Panc1 (cell line): Measurements from ENCODE around the gene MEAK7. TPM values are rescaled to one million over a fixed set of nuclear protein-coding genes. Genes with fewer than 3 reads are reported as not detected.

Experiments used
- ATAC-seq: fragments of 200-7000 bp; cut with Tn5 transposase; 2 replicates; pipeline ENCODE4 v1.9.1; 2020; ENCODE audit warnings: mild to moderate bottlenecking, moderate library complexity
- BruUV-seq: library from RNA; stranded (reverse); fragments of 400-500 nt; replicated peaks from 2 replicates; lab custom pipeline; 2021; lab: Mats Ljungman, UMichigan
- CTCF ChIA-PET: fragments of 300-600 bp; sonication (Branson Sonifier 250); formaldehyde crosslinking; loops from one replicate; lab custom pipeline; 2022; ENCODE audit warnings: antibody characterized with exemption; lab: Charles Lee
- POLR2A ChIA-PET: fragments of 300-600 bp; sonication (Branson Sonifier 250); formaldehyde crosslinking; loops from one replicate; lab custom pipeline; 2022; ENCODE audit warnings: antibody characterized with exemption; lab: Charles Lee
- DNase-seq: peaks from one replicate; pipeline ENCODE4 v3.0.0-alpha.2; 2010; ENCODE audit warnings: low read depth, low spot score
- H3K27ac ChIP-seq: 2 replicates; pipeline ENCODE4 v1.5.1; 2011; ENCODE audit warnings: mild to moderate bottlenecking, low read length, inconsistent platforms
- H3K27me3 ChIP-seq: fragments of 200-500 bp; sonication (Bioruptor generic); 2 replicates; pipeline ENCODE4 v1.6.0; 2014; ENCODE audit warnings: low read length, inconsistent platforms; ENCODE audit not compliant: control insufficient read depth, insufficient read depth
- H3K36me3 ChIP-seq: fragments of 200-500 bp; sonication (Bioruptor generic); 2 replicates; pipeline ENCODE4 v1.5.1; 2014; ENCODE audit warnings: inconsistent platforms, mild to moderate bottlenecking, low read length, moderate library complexity; ENCODE audit not compliant: control insufficient read depth, insufficient read depth
- H3K4me1 ChIP-seq: 2 replicates; pipeline ENCODE4 v1.5.1; 2011; ENCODE audit warnings: inconsistent platforms, mild to moderate bottlenecking, low read length, moderate library complexity; ENCODE audit not compliant: control insufficient read depth, insufficient read depth
- H3K4me3 ChIP-seq, 2 experiments: 2 replicates each; pipeline ENCODE4 v1.5.1; 2011 to 2012; ENCODE audit warnings: low read depth in 2 of 2, low read length in 2 of 2, mild to moderate bottlenecking in 2 of 2, inconsistent platforms in 1 of 2, moderate library complexity in 1 of 2
- H3K9me3 ChIP-seq: fragments of 200-500 bp; sonication (Bioruptor generic); 2 replicates; pipeline ENCODE4 v1.5.1; 2014; ENCODE audit warnings: low read depth, mild to moderate bottlenecking, inconsistent platforms, low read length, moderate library complexity; ENCODE audit not compliant: control insufficient read depth, insufficient read depth
- POLR2AphosphoS5 ChIP-seq: IDR thresholded peaks from 2 replicates; pipeline ENCODE4 v1.6.1; 2012; ENCODE audit warnings: mild to moderate bottlenecking, low read depth, low read length, moderate library complexity
- SIN3A ChIP-seq: IDR thresholded peaks from 2 replicates; pipeline ENCODE4 v1.6.1; 2012; ENCODE audit warnings: low read depth, mild to moderate bottlenecking, low read length, moderate library complexity, borderline replicate concordance; ENCODE audit not compliant: insufficient read depth
- TCF7L2 ChIP-seq: IDR thresholded peaks from 2 replicates; pipeline ENCODE4 v1.6.1; 2011; ENCODE audit warnings: mild to moderate bottlenecking, low read depth, low read length, inconsistent platforms
- in situ Hi-C: cut with HindIII; loops from 2 replicates; pipeline ENCODE4 v1.10.0; 2016; ENCODE audit warnings: low sequenced_read_pairs, low pct_unique_long_range_greater_than_20kb
- intact Hi-C: fragments of 100-400 bp; cut with micrococcal nuclease; formaldehyde crosslinking; loops from one replicate; pipeline ENCODE4 v1.10.0; 2022; ENCODE audit not compliant: unreplicated experiment
- total RNA-seq: library from RNA; stranded (reverse); gene quantifications from one replicate; pipeline ENCODE4 v1.2.1, GENCODE V29; 2021; ENCODE audit not compliant: unreplicated experiment
- TF ChIP-seq, protein P1 (sequence below), 2 experiments: IDR thresholded peaks; 2 replicates each; pipeline ENCODE4 v1.6.1; 2011 to 2012; ENCODE audit warnings: low read depth in 2 of 2, control low read depth in 1 of 2, low read length in 1 of 2, mild to moderate bottlenecking in 1 of 2, moderate library complexity in 1 of 2; ENCODE audit not compliant: insufficient read depth in 1 of 2
- TF ChIP-seq, protein P2 (sequence below): fragments of 450-650 bp; IDR thresholded peaks from 2 replicates; pipeline ENCODE4 v1.5.1; 2017; ENCODE audit warnings: mild to moderate bottlenecking

MEAK7 gene
- total RNA-seq, 1 experiment from 2014 or later: 17.2 TPM

DNA sequence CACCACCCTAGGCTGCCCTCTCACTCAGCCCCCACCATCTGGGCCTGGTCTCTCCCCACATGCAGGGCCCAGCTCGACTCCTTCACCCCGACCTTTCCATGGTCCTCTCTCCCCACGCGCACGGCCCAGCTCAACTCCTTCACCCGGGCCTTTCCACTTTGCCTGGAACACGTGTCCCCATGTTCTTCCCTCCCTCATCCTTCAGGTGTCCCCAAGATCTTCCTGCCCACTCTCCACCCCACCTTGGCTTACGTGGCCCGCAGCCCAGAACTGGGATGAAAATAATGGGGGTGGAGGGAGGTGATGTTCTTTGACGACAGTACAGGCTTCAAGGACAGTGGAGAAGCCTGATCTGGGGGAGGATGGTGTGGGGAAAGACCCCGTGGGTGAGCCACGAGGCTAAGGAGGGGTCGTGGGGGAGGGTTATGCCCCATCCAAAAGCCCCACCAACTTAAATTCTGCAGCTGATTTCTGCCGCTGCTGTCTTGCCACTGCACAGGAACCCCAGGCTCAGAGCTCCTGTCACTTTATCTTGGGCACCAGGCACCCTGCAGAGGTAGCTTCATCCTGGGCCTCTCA, 9.9 kb upstream of the MEAK7 start:
- CTCF ChIA-PET: no interaction called here
- ATAC-seq (no peak), DNase-seq (no peak)
- POLR2A ChIA-PET: no interaction called here
- no peak for TF ChIP-seq SIN3A
- TF ChIP-seq, protein P1, sequence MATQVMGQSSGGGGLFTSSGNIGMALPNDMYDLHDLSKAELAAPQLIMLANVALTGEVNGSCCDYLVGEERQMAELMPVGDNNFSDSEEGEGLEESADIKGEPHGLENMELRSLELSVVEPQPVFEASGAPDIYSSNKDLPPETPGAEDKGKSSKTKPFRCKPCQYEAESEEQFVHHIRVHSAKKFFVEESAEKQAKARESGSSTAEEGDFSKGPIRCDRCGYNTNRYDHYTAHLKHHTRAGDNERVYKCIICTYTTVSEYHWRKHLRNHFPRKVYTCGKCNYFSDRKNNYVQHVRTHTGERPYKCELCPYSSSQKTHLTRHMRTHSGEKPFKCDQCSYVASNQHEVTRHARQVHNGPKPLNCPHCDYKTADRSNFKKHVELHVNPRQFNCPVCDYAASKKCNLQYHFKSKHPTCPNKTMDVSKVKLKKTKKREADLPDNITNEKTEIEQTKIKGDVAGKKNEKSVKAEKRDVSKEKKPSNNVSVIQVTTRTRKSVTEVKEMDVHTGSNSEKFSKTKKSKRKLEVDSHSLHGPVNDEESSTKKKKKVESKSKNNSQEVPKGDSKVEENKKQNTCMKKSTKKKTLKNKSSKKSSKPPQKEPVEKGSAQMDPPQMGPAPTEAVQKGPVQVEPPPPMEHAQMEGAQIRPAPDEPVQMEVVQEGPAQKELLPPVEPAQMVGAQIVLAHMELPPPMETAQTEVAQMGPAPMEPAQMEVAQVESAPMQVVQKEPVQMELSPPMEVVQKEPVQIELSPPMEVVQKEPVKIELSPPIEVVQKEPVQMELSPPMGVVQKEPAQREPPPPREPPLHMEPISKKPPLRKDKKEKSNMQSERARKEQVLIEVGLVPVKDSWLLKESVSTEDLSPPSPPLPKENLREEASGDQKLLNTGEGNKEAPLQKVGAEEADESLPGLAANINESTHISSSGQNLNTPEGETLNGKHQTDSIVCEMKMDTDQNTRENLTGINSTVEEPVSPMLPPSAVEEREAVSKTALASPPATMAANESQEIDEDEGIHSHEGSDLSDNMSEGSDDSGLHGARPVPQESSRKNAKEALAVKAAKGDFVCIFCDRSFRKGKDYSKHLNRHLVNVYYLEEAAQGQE (IDR thresholded peaks at IDR 0.05; ENCODE audit: insufficient read depth in 1 of 2, low read depth in 2 of 2, low read length in 1 of 2): no peak
- TF ChIP-seq, protein P2, sequence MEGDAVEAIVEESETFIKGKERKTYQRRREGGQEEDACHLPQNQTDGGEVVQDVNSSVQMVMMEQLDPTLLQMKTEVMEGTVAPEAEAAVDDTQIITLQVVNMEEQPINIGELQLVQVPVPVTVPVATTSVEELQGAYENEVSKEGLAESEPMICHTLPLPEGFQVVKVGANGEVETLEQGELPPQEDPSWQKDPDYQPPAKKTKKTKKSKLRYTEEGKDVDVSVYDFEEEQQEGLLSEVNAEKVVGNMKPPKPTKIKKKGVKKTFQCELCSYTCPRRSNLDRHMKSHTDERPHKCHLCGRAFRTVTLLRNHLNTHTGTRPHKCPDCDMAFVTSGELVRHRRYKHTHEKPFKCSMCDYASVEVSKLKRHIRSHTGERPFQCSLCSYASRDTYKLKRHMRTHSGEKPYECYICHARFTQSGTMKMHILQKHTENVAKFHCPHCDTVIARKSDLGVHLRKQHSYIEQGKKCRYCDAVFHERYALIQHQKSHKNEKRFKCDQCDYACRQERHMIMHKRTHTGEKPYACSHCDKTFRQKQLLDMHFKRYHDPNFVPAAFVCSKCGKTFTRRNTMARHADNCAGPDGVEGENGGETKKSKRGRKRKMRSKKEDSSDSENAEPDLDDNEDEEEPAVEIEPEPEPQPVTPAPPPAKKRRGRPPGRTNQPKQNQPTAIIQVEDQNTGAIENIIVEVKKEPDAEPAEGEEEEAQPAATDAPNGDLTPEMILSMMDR: no peak
- no peak for TF ChIP-seq TCF7L2
- TF ChIP-seq POLR2AphosphoS5: no peak
- in situ Hi-C loops (no loop called here), intact Hi-C loops (loop anchor here (5.0 kb wide), 1 partner anchor 208 kb away; no protein-coding TSS in a partner anchor)
- Histone ChIP-seq H3K36me3 (no peaks in the 10 kb centered on the region), H3K4me1 (peaks cover 9% of the 10 kb centered on the region), H3K27ac (no peak overlapping the region), H3K9me3 (no peaks in the 10 kb centered on the region), H3K27me3 (no peaks in the 10 kb centered on the region), H3K4me3 (no peak overlapping the region)
- BruUV-seq: no TSS peak

DNA sequence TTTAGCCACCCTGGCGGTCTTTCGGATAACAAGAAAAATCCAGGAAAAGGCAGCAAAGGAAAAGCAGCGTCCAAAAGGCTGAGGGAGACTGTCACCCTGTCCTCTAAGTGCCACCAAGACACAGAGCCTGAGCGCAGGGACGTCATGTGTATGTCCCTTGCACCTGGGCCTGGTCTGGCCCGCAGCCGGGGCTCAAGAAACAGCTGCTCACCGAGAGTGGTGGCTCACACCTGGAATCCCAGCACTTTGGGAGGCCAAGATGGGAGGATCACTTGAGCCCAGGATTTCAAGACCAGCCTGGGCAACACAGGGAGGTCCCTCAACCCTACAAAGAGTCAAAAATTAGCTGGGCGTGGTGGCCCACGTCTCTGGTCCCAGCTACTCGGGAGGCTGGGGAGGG, 9.2 kb upstream of the MEAK7 start:
- in situ Hi-C loops: no loop called here

More for the DNA sequence above, 9.2 kb upstream of the MEAK7 start:
- no TSS peak for BruUV-seq
- no peak for DNase-seq
- TF ChIP-seq, protein P1 (IDR thresholded peaks at IDR 0.05; ENCODE audit: insufficient read depth in 1 of 2, low read depth in 2 of 2, low read length in 1 of 2): no peak
- H3K27me3 ChIP-seq: no peaks in the 10 kb centered on the region
- ChIA-PET CTCF (interaction anchor here (0.6 kb wide), 1 partner anchor 296 kb away, joined by 3 read pairs; no protein-coding TSS in a partner anchor), POLR2A (interaction anchor here (0.7 kb wide), 1 partner anchor 68 kb away, joined by 12 read pairs; no protein-coding TSS in a partner anchor)
- intact Hi-C loops: loop anchor here (5.0 kb wide), 1 partner anchor 209 kb away; no protein-coding TSS in a partner anchor
- ATAC-seq: no peak
- peaks cover 9% of the 10 kb centered on the region for H3K4me1 ChIP-seq
- H3K9me3 ChIP-seq: no peaks in the 10 kb centered on the region
- no peak overlapping the region for H3K4me3 ChIP-seq
- no peak overlapping the region; the same call in 1 of the 2 replicates for H3K27ac ChIP-seq
- H3K36me3 ChIP-seq: no peaks in the 10 kb centered on the region
